Psoas muscle (tissue), 8 donors: ENCODE results near the gene PPP5C. TPM values are rescaled to one million over a fixed set of nuclear protein-coding genes. Genes with fewer than 3 reads are reported as not detected.
A peak's percentile ranks its signal among the peaks of the same experiment; 100 is the strongest.

ENCODE experiments used
- ATAC-seq, 4 donors: fragments of 200-7000 bp; cut with Tn5 transposase; one replicate each; pipeline ENCODE4 v1.9.1; 2020; ENCODE audit warnings: moderate library complexity in 3 of 4, mild to moderate bottlenecking in 2 of 4
- DNase-seq, 2 donors: peaks; one replicate each; pipeline ENCODE4 v3.0.0-alpha.2; 2020
- H3K27ac ChIP-seq: fragments of 200-600 bp; one replicate; pipeline ENCODE4 v1.8.0; 2022
- H3K27me3 ChIP-seq, 3 donors: fragments of 200-600 bp in 1 of 3; one replicate each; pipeline versions ENCODE4 v1.6.1 to v1.8.0; 2013 to 2022; ENCODE audit warnings: low read length in 2 of 3, mild to moderate bottlenecking in 2 of 3, moderate library complexity in 1 of 3; ENCODE audit not compliant: insufficient read depth in 3 of 3
- H3K36me3 ChIP-seq, 2 donors: fragments of 200-600 bp in 1 of 2; one replicate each; pipeline versions ENCODE4 v1.6.1 to v1.8.0; 2013 to 2022; ENCODE audit warnings: low read depth in 1 of 2, mild to moderate bottlenecking in 1 of 2, moderate library complexity in 1 of 2; ENCODE audit not compliant: insufficient read depth in 1 of 2
- H3K4me1 ChIP-seq: fragments of 200-600 bp; one replicate; pipeline ENCODE4 v1.8.0; 2022
- H3K4me3 ChIP-seq: fragments of 200-600 bp; one replicate; pipeline ENCODE4 v1.8.0; 2022; ENCODE audit warnings: mild to moderate bottlenecking
- H3K9me3 ChIP-seq: fragments of 200-600 bp; one replicate; pipeline ENCODE4 v1.8.0; 2022
- CTCF ChIP-seq: fragments of 200-600 bp; IDR thresholded peaks from one replicate; pipeline ENCODE4 v1.8.0; 2022; ENCODE audit warnings: antibody characterized with exemption
- WGBS, 3 donors: extraction: QIAGEN DNeasy Blood & Tissue Kit; methylation state at CpG; one replicate each; pipeline versions ENCODE4 v1.1.6 to v1.1.7; 2013; 5-methylcytosine and 5-hydroxymethylcytosine counted together
- intact Hi-C, 2 donors: fragments of 100-400 bp; cut with DNase I; formaldehyde crosslinking; loops; one replicate each; pipeline versions ENCODE4 v1.11.0 to v1.14.2; 2022
- polyA plus RNA-seq, 3 donors: library from polyadenylated mRNA; stranded (reverse); fragments of 200-250 nt; gene quantifications; one replicate each; pipeline ENCODE4 v1.2.3, GENCODE V29; 2013
- total RNA-seq, 4 donors: library from RNA; stranded (reverse); fragmentation: NEBNext Ultra II Directional in 2 of 4; extraction: Animal tissue kit (Norgen Biotek cat#: 25700) in 2 of 4; gene quantifications; one replicate each; pipeline versions ENCODE4 v1.2.1 to v1.2.4, GENCODE V29; 2021 to 2023
- donor health status: healthy with polysubstance abuse.
- donor health status: DM: no; HTN: no; CAD: no; lungs with moderate emphysema.
- donor health status: Bipolar disorder and iron deficiency.
- donor health status: healthy.
- donor health status: DM: yes; HTN: yes; CAD: no.
- donor health status: DM: no; HTN: no; CAD: no.
- donor health status: DM: no; HTN: no; CAD: no.
- donor health status: DM: yes; HTN: yes; CAD: no.

Gene PPP5C
- total and polyA plus RNA-seq, 7 donors: 39.7 to 73.6 (median 51.9) TPM

- peaks cover 0 to 61% (median 16%) of the 10 kb centered on the region in 3 donors for H3K27me3 ChIP-seq
- no peaks in the 10 kb centered on the region for H3K4me1 ChIP-seq
- TF ChIP-seq CTCF: no peak
- H3K36me3 ChIP-seq: no peaks in the 10 kb centered on the region
- H3K4me3 ChIP-seq: peak overlapping the region; percentile 62
- intact Hi-C loops: no loop called here
- H3K27ac ChIP-seq: no peak overlapping the region
- WGBS, 3 donors: 3 to 11% (median 5%) methylated on average over 32 of the region's 32 CpGs
- no peaks in the 10 kb centered on the region for H3K9me3 ChIP-seq
- DNase-seq: peak; percentile 73 to 85
- peak in 2 of 4 donors; percentile 58 to 69 for ATAC-seq
These were observed 79.7 kb downstream of the PPP5C start for GRCh38 chr19:46426506-46427162.

- no peak for TF ChIP-seq CTCF
- WGBS, 3 donors: 87 to 88% (median 87%) methylated on average over 17 of the region's 17 CpGs
- peaks cover 0 to 58% (median 13%) of the 10 kb centered on the region in 3 donors for H3K27me3 ChIP-seq
- no peaks in the 10 kb centered on the region for H3K36me3 ChIP-seq
- intact Hi-C loops: no loop called here
- H3K9me3 ChIP-seq: no peaks in the 10 kb centered on the region
- DNase-seq: no peak
- H3K4me1 ChIP-seq: no peaks in the 10 kb centered on the region
- no peak overlapping the region for H3K4me3 ChIP-seq
- no peak for ATAC-seq
- no peak overlapping the region for H3K27ac ChIP-seq
These were observed 80.7 kb downstream of the PPP5C start for GRCh38 chr19:46427518-46428045.

GRCh38 chr19:46428239-46429135, 81.6 kb downstream of the PPP5C start, which contains the start of gene PNMA8C:
TSS of gene PNMA8C (minus strand) at chr19:46428936. CDS start at chr19:46428359, 577 bp downstream.
- intact Hi-C loops: no loop called here

GRCh38 chr19:46429999-46430398, 83.1 kb downstream of the PPP5C start:
- Histone ChIP-seq H3K4me3 (no peak overlapping the region), H3K36me3 (no peaks in the 10 kb centered on the region), H3K27ac (no peak overlapping the region), H3K4me1 (no peaks in the 10 kb centered on the region), H3K9me3 (no peaks in the 10 kb centered on the region), H3K27me3 (peaks cover 0 to 59% (median 13%) of the 10 kb centered on the region in 3 donors)
- ATAC-seq (no peak), DNase-seq (no peak)
- WGBS, 3 donors: 72 to 81% (median 73%) methylated on average over 4 of the region's 4 CpGs
- intact Hi-C loops: no loop called here
- no peak for TF ChIP-seq CTCF

More at GRCh38 chr19:46428239-46429135, 81.6 kb downstream of the PPP5C start, which contains the start of gene PNMA8C:
- Histone ChIP-seq H3K9me3 (no peaks in the 10 kb centered on the region), H3K27ac (no peak within 1 kb of the TSS), H3K4me1 (no peaks in the 10 kb centered on the region), H3K36me3 (no peaks in the 10 kb centered on the region), H3K27me3 (peaks cover 0 to 62% (median 11%) of the 10 kb centered on the region in 3 donors), H3K4me3 (peak within 1 kb of the TSS; percentile 7)
- no peak for TF ChIP-seq CTCF
- ATAC-seq (peak in 1 of 4 donors; percentile 45), DNase-seq (peak; percentile 74 to 80)
- 24 to 28% (median 24%) methylated on average over 52 of the region's 52 CpGs for WGBS, 3 donors
